SU-DHL-6 (cell line): ENCODE results near the gene PLEKHH2.

Experiments
- EZH2phosphoT487 ChIP-seq: fragments of 200-600 bp; sonication (generic), shearing (Covaris generic); conservative IDR thresholded peaks from 2 replicates; pipeline ENCODE4 v1.6.1; 2018; ENCODE audit warnings: mild to moderate bottlenecking, antibody characterized with exemption, low read length, moderate library complexity, mixed read lengths
- TF ChIP-seq, protein P1 (sequence below): fragments of 200-600 bp; sonication (generic); IDR thresholded peaks from one replicate; pipeline ENCODE4 v1.5.1; 2017; ENCODE audit warnings: antibody characterized with exemption, mild to moderate bottlenecking, low read length, moderate library complexity; ENCODE audit not compliant: insufficient read depth, poor library complexity, severe bottlenecking

DNA sequence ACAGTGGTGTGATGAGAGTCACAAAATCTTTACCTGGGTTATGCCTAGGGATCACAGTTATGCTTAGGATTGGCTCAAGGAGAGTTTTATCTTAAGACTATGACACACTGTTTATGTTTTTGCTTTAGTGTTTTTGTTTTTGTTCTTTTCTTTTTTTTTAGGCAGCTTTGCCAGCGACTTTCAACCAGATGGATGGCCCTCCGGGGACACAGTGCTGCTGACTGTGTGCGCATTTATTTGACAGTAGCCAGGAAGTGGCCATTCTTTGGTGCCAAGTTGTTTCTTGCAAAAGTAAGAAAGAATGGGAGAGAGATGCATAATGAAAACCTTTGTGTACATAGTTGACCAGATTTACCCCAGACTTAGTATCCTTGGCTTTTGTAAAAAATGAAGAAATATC lies 121.7 kb downstream of the PLEKHH2 start:
- TF ChIP-seq, protein P1, sequence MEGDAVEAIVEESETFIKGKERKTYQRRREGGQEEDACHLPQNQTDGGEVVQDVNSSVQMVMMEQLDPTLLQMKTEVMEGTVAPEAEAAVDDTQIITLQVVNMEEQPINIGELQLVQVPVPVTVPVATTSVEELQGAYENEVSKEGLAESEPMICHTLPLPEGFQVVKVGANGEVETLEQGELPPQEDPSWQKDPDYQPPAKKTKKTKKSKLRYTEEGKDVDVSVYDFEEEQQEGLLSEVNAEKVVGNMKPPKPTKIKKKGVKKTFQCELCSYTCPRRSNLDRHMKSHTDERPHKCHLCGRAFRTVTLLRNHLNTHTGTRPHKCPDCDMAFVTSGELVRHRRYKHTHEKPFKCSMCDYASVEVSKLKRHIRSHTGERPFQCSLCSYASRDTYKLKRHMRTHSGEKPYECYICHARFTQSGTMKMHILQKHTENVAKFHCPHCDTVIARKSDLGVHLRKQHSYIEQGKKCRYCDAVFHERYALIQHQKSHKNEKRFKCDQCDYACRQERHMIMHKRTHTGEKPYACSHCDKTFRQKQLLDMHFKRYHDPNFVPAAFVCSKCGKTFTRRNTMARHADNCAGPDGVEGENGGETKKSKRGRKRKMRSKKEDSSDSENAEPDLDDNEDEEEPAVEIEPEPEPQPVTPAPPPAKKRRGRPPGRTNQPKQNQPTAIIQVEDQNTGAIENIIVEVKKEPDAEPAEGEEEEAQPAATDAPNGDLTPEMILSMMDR, result no peak
- TF ChIP-seq EZH2phosphoT487, result no peak
